DND-41 (cell line): ENCODE data around the gene SLTM.

ENCODE experiments used
- CTCF ChIP-seq: IDR thresholded peaks from 2 replicates; pipeline ENCODE4 v1.5.1; 2012; ENCODE audit warnings: borderline replicate concordance, low read length, moderate library complexity, mild to moderate bottlenecking; ENCODE audit not compliant: poor library complexity, severe bottlenecking; ENCODE audit errors: extremely low read depth
- EZH2 ChIP-seq: IDR thresholded peaks from 3 replicates; pipeline ENCODE4 v1.6.1; 2012; ENCODE audit warnings: borderline replicate concordance, low read depth, mild to moderate bottlenecking, moderate library complexity, low read length, inconsistent platforms; ENCODE audit not compliant: severe bottlenecking

DNA sequence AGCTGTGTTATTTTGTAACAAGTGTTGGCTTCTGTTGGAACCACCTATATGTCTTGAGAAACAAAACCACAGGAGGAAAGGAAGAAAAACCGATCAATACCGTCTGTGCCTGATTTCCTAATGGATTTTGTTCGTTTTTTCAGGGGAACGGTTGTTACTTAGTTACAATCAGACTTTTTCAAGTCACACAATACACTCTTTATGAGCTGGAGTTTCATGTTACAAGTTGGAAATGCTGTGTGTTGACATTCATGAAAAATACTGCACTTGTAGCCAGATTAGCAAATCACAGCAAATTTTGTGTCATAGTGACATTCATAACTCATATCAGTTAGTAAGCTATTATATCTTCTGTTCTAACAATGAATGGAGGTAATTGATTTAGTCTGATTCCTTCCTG, 78.9 kb downstream of the SLTM start:
- TF ChIP-seq CTCF: no peak
- TF ChIP-seq EZH2: no peak
